ENCODE data around the gene SYF2. TPM values are rescaled to one million over a fixed set of nuclear protein-coding genes. Genes with fewer than 3 reads are reported as not detected.

SYF2 gene
- total RNA-seq, 1 donor: 39.4 TPM

DNA sequence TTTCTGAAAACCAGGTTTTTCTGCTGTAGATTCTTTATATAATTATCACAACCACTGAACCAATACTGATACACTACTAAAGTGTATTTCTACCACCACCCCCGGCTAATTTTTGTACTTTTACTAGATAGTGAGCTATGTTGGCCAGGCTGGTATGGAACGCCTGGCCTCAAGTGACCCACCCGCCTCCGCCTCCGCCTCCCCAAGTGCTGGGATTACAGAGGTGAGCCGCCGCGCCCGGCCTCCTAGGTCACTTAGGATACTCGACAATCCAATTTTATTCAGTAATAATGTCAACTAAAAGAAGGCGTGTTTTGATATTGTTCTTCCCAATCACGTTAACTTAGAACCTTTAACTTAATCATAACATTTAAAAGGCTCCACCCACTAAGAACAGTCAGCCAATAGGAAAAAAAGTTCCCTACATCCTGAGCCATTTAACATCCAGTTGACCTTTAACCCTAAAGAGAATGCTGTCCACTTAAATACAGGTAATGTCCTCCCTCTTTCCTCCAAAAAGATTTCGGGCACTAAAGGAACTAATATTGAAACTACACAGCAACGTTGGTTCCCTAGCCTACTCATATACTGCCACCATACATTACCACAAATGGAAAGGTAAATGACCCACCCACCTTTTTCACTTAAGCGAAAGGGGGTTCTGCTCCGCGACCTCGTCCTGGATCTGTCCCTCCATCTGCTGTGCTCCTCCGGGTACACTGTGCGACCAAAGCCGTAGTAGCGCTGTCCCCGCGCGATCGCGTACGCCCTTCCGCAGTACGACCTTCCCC, 13.7 kb upstream of the SYF2 start:
- Histone ChIP-seq H3K4me1 (ENCODE audit: insufficient read depth, low read length) (peaks cover 25% of the 10 kb centered on the region), H3K79me2 (ENCODE audit: insufficient read depth, low read length) (peaks cover 46% of the 10 kb centered on the region), H2AFZ (ENCODE audit: low read length) (no peak overlapping the region), H3K4me2 (ENCODE audit: insufficient read depth, low read length) (peak overlapping the region; percentile 87), H3K4me3 (ENCODE audit: insufficient read depth, low read length) (peak overlapping the region; percentile 100), H3K27me3 (ENCODE audit: insufficient read depth, low read length) (no peaks in the 10 kb centered on the region), H4K20me1 (ENCODE audit: insufficient read depth, low read length) (peaks cover 38% of the 10 kb centered on the region), H3K27ac (ENCODE audit: low read depth, low read length) (peak overlapping the region; percentile 99), H3K9me3 (ENCODE audit: low read depth, low read length) (no peaks in the 10 kb centered on the region), H3K36me3 (ENCODE audit: insufficient read depth, low read length) (peaks cover 46% of the 10 kb centered on the region)
- TF ChIP-seq, protein P1, sequence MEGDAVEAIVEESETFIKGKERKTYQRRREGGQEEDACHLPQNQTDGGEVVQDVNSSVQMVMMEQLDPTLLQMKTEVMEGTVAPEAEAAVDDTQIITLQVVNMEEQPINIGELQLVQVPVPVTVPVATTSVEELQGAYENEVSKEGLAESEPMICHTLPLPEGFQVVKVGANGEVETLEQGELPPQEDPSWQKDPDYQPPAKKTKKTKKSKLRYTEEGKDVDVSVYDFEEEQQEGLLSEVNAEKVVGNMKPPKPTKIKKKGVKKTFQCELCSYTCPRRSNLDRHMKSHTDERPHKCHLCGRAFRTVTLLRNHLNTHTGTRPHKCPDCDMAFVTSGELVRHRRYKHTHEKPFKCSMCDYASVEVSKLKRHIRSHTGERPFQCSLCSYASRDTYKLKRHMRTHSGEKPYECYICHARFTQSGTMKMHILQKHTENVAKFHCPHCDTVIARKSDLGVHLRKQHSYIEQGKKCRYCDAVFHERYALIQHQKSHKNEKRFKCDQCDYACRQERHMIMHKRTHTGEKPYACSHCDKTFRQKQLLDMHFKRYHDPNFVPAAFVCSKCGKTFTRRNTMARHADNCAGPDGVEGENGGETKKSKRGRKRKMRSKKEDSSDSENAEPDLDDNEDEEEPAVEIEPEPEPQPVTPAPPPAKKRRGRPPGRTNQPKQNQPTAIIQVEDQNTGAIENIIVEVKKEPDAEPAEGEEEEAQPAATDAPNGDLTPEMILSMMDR (IDR thresholded peaks at IDR 0.05; ENCODE audit: extremely low read depth, low read depth, low read length): no peak
- DNase-seq (ENCODE audit: insufficient read length, low spot score, missing footprints): peak; percentile 82

DNA sequence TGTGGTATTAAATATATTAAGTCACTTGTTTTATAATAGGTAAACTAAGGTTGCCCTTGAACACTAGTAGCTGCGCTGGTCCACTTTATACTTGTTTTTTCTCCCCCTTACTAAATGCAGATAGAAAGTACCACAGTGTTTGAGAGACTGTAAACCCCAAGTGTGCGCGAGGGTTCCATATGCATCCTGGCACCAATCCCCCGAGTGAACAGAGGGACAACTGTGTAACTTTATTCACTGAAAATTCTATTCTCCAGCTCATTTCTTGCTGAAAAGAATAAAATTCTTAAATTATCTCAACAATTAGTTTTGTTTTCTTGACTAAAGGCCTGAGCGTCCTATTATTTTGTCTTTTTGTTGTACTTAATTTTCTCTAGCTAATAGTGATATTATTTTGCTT, 13.1 kb upstream of the SYF2 start:
- no peaks in the 10 kb centered on the region for H3K9me3 ChIP-seq (ENCODE audit: low read depth, low read length)
- TF ChIP-seq, protein P1 (IDR thresholded peaks at IDR 0.05; ENCODE audit: extremely low read depth, low read depth, low read length): no peak
- H3K27me3 ChIP-seq (ENCODE audit: insufficient read depth, low read length): no peaks in the 10 kb centered on the region
- peak overlapping the region; percentile 87 for H3K4me2 ChIP-seq (ENCODE audit: insufficient read depth, low read length)
- peak; percentile 66 for DNase-seq (ENCODE audit: insufficient read length, low spot score, missing footprints)
- peaks cover 42% of the 10 kb centered on the region for H4K20me1 ChIP-seq (ENCODE audit: insufficient read depth, low read length)
- peaks cover 50% of the 10 kb centered on the region for H3K36me3 ChIP-seq (ENCODE audit: insufficient read depth, low read length)
- H3K27ac ChIP-seq (ENCODE audit: low read depth, low read length): peak overlapping the region; percentile 99
- H3K4me1 ChIP-seq (ENCODE audit: insufficient read depth, low read length): peaks cover 30% of the 10 kb centered on the region
- H2AFZ ChIP-seq (ENCODE audit: low read length): no peak overlapping the region
- H3K79me2 ChIP-seq (ENCODE audit: insufficient read depth, low read length): peaks cover 46% of the 10 kb centered on the region
- H3K4me3 ChIP-seq (ENCODE audit: insufficient read depth, low read length): peak overlapping the region; percentile 100

DNA sequence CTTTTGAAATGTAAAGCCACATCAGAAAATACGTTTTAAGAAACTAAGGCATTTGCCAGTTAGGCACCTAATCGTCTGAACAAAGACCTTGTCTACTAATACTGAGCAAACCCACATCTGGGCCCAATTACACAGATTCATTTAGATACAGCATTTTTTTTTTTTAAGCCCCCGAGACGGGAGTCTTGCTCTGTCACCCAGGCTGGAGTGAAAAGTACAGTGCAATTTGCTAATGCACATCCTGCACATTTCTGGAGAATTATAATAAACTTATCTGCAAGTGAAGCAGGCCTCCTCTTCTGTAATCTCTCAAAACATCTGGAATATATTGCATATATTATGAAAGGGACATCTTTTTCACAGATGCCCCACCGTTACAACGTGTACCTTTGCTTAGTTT, 11.6 kb upstream of the SYF2 start:
- Histone ChIP-seq H3K36me3 (ENCODE audit: insufficient read depth, low read length) (peaks cover 54% of the 10 kb centered on the region), H3K79me2 (ENCODE audit: insufficient read depth, low read length) (peaks cover 47% of the 10 kb centered on the region), H3K9me3 (ENCODE audit: low read depth, low read length) (no peaks in the 10 kb centered on the region), H3K4me1 (ENCODE audit: insufficient read depth, low read length) (peaks cover 39% of the 10 kb centered on the region), H2AFZ (ENCODE audit: low read length) (no peak overlapping the region), H3K27me3 (ENCODE audit: insufficient read depth, low read length) (no peaks in the 10 kb centered on the region), H4K20me1 (ENCODE audit: insufficient read depth, low read length) (peaks cover 43% of the 10 kb centered on the region), H3K4me3 (ENCODE audit: insufficient read depth, low read length) (no peak overlapping the region), H3K4me2 (ENCODE audit: insufficient read depth, low read length) (peak overlapping the region; percentile 87), H3K27ac (ENCODE audit: low read depth, low read length) (no peak overlapping the region)
- DNase-seq (ENCODE audit: insufficient read length, low spot score, missing footprints): no peak
- TF ChIP-seq, protein P1 (IDR thresholded peaks at IDR 0.05; ENCODE audit: extremely low read depth, low read depth, low read length): no peak

DNA sequence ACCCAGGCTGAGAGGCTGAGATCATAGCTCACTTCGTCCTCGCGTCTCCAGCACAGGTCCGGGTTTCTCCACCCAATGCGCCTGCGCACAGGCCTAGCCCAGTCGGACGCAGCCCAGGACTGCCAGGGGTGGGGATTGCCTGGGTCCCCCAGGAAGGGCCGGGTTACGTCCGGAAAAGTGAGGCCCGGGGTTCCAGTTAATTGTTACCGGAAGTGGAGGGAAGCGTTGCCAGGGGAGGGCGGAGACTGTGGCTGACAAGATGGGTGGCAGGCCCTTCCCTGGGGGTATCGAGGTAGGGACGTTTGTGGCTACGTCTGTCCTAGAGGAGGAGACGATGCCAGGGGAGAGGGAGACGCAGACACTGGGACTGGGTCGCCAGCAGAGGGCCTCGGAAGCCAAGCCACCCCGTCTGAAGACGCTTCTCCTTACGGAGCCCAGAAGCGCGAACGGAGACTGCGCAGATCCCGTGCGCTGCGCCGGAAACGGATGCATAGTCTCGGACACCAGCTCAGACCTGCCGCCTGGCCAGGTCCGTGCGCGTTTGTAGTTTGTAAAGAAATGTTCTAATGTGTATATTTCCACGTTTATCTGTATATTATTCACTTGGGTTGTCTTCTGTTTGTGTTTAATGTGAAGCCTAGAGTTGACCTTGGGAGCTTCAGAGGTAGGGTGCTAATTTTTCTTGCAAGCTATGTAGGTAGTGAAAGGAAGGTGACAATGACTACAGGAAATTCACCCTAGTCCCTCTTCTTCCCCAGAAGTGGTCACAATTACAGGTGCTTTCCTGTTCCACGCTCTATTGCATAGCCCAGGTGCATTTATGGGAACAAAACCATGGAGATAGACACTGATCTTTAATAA, 7.6 kb upstream of the SYF2 start:
- H2AFZ ChIP-seq (ENCODE audit: low read length): peak overlapping the region; percentile 87
- H3K27me3 ChIP-seq (ENCODE audit: insufficient read depth, low read length): no peaks in the 10 kb centered on the region
- peak overlapping the region; percentile 88 for H3K27ac ChIP-seq (ENCODE audit: low read depth, low read length)
- TF ChIP-seq, protein P1 (IDR thresholded peaks at IDR 0.05; ENCODE audit: extremely low read depth, low read depth, low read length): peak; percentile 63
- peaks cover 19% of the 10 kb centered on the region for H4K20me1 ChIP-seq (ENCODE audit: insufficient read depth, low read length)
- peak overlapping the region; percentile 91 for H3K4me2 ChIP-seq (ENCODE audit: insufficient read depth, low read length)
- H3K9me3 ChIP-seq (ENCODE audit: low read depth, low read length): no peaks in the 10 kb centered on the region
- peaks cover 39% of the 10 kb centered on the region for H3K4me1 ChIP-seq (ENCODE audit: insufficient read depth, low read length)
- peak; percentile 95 for DNase-seq (ENCODE audit: insufficient read length, low spot score, missing footprints)
- H3K79me2 ChIP-seq (ENCODE audit: insufficient read depth, low read length): peaks cover 32% of the 10 kb centered on the region
- peak overlapping the region; percentile 70 for H3K4me3 ChIP-seq (ENCODE audit: insufficient read depth, low read length)
- H3K36me3 ChIP-seq (ENCODE audit: insufficient read depth, low read length): peaks cover 44% of the 10 kb centered on the region

Data from osteoblast (primary cell).